Stimulated activated CD8-positive, alpha-beta memory T cell treated with anti-CD3 and anti-CD28 coated beads, Interleukin-12 subunit alpha, Interleukin-12 subunit beta, amount 100 ng/mL, for 24 hours (primary cell): ENCODE results near the gene SARDH.
"Not testable (repeated sequence)": the region's sequence is repeated elsewhere in the genome, so short reads cannot be mapped to it uniquely, and the experiment has no call there.

ENCODE experiments used
- DNase-seq: peaks from one replicate; pipeline ENCODE4 v3.0.0-alpha.2; 2020; ENCODE audit errors: extremely low read depth

The SARDH gene

DNA sequence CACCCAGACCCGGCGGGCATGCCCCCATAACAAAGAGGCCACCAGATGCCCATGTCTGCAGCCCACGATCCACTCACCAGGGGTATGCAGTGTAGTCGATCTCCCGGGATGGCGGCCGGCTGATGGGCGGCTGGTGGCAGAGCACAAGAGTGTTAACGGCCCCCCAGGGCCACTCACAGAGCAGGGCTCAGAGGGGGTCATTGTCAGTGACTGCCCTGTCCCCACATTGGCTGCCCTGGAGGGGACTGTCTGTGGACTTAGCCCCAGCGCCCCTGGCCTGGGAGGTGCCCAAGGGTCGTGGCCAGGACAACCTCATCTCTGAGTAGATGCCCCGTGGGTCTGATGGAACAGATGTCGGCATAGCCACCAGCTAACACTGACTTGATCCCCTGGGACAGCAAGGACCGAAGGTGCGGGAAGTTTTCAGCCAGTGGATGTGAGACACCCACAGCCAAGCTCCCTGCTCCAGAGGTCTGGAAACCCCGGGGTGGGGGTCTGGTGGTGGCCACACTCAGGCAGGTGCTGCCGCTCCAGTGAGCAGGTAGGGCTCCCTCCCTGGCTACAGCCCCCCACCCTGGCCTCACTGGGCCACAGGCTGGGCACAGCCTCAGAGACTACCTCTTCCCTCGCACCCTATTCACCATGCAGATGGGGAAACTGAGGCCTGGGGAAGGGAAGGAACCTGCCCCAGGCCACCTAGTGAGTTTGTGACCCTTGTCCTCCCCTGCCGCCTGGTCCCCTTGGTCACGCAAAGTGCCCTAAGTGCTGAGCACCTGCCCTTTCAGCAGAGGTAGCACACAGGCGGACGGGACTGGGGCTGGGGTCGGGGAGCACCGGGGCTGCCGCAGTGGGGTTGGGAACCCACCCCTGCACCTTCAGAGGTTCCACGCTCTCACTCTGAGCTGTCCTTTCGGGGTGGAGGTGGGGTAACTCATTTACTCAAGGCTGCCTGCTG is 38.1 kb upstream of the SARDH start:
- no peak for DNase-seq

DNA sequence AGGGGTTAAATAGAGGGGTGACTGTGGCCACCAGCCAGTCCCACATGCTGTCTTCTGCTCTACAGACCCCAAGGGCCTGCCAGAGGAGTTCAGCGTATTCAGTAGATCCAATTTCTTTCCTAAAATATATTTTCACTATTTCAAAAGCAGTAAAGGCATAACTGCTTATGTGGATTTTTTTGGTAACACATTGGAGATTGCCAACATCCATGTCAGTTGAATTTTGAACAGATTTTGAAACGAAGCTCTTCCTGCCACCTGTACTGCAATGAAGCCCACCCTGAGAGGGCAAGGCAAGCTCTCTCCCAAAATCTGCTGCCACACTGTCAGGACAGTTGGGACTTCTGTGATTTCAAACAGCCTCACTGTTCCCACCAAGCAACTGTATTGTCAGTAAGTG is 37.1 kb upstream of the SARDH start:
- DNase-seq, result no peak

DNA sequence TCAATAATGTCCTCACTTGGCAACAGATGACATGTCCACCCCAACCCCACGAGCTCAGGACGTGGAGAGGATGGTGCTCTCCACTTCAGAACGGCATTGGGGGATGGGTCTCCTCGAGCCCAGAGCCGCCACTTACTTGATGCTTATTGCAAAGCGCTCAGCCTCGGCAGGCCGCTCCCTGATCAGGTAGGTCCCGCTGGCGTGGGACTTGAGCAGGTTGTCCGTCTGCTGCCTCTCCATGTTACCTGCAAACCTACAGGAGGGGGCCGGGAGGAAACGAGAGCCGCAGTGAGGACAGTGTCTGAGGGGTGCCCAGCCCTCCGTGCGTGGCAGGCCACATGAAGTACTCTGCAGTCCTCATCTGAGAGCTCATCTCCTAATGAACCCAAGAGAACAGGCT is 36.6 kb upstream of the SARDH start:
- DNase-seq, result no peak

DNA sequence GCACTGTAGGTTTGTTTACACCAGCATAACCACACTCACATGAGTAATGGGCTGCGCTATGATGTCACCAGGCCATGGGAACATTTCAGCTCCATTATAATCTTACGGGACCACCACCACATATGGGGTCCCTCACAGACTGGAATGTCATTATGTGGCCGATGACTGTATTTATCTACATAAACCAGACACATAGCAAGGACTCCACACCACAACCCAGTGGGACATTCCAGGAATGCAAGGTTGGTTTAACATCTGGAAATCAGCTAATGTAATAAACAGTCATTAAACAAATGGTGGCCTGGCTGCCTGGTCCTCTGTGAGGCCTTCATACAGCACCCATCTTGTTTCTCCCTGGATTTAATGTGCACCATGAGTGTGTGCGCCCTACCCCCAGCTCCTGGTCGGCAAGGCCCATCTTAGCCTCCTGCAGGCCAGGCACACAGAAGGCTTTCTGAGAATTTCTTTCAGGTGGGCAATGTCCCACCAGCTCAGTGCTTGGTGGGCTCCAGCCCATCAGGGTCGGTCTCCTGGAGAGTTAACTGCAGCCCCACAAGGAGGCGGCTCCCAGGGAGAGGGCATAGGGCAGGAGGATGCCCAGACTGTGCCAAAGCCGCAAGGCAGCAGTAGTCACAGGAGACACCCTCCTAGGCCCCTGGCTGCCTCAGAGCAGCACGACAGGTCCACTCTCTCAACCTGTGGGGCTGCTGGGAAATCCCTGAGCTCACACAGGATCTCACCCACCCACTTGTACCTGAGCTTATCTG is 35.9 kb upstream of the SARDH start:
- DNase-seq, result no peak

DNA sequence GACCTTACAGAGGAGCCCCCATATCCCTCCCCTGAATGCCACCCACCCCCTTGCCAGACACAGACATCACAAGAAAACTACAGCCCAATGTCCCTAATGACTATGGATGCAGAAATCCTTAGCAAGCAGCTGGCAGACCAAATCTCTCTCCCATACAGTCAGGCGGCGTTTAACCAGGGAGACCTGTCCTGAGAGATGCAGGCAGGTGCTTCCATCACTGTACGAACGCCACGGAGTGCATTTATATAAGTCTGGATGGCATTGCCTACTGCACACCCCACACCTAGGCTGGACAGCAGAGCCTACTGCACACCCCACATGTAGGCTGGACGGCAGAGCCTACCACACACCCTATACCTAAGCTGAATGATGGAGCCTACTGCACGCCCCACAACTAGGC is 34.4 kb upstream of the SARDH start:
- DNase-seq, result no peak

- DNase-seq, result no peak
Observed at GRCh38 chr9:133771486-133772482, 33.6 kb upstream of the SARDH start.

DNA sequence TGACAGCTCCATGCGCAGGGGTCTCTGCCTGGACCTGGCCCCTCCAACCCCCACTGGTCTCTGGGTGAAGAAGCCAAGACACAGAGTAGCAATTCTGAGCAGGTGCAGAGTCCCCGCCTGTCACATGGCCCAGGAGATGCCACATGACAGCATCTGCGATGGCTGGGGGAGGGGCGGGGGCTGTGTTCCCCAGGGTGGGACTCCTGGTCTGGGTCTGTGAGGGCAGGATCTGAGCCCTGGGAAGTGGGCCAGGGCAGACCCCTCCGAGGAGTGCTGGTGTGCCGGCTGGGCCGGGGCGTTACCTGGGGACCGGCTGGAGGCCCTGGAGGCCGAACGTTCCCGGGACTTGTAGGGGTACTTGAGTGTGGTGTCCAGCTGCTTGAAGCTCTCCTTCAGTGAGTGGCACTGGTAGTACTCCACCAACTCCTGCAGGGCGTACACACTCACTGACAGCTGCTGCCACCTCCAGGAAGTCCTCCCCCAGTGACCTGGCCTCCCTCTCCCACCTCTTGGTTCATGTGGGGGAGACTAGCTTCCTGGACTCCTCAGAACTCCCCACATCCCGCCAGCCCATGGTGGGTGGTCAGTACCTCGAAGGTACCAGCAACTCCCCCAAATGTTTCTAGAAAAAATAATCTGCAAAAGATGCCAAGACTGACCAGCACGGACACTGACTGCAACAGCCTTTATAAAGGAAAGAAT is 32.1 kb upstream of the SARDH start:
- no peak for DNase-seq

- no peak for DNase-seq
Observed at GRCh38 chr9:133769511-133770075, 31.4 kb upstream of the SARDH start.

GRCh38 chr9:133768859-133769510 is 30.8 kb upstream of the SARDH start:
- DNase-seq, result no peak

DNA sequence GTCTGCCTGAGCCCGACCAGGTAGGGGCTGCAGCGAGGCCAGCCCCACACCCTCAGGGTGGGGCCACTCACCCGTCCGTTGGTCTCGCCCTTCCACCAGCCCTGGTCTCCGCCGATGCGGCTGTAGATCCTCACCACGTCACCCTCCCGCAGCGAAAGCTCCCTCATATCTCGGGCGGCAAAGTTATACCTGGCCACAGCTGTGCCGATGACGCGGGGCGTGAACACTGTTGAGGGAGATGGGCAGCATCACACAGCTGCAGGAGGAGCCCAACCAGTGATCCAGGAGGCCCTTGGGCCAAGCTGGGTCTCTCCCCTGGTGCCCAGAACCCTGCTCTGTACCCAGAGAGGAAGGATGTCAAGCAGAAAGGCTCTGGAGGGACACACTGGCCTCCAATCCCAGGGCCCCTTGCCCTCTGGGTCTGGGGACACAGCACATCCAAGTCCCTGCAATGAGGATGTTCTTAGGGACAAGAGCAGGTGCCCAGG is 30.3 kb upstream of the SARDH start:
- no peak for DNase-seq

DNA sequence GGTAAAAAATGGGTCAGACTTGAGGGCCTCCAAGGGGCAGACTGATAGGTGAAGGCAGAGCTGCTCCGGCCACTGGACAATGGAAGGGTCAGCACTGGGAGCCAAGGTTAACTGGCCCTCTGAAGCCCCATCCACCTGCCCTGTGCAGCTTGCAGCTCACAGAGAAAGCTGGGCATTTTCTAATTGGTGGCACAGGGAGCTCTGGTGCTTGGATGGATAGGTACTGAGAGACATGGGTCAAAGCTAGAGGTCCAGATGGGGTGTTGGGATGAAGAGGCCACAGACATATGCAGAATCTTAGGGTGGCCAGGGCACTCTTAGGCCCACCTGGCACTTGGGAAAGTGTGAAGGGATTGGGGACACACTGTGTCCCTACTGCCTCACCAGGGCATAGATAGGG is 29.5 kb upstream of the SARDH start:
- DNase-seq, result no peak

DNA sequence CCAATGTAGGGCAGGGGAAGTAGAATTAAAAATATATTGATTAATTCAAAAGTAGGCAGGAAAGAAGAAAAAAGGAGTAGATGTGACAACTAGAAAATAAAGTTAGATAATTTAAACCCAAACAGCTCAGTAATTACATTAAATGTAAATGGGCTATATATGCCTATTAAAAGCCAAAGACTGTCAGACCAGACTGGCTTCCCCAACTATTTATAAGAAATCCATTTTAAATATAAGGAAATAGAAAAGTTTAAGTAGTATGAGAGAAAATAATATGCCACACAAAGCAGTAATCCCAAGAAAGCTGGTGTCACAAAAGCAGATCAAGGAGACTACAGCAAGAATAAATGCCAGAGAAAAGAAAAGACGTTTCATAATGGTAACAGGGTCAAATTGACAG is 28.9 kb upstream of the SARDH start:
- no peak for DNase-seq

DNA sequence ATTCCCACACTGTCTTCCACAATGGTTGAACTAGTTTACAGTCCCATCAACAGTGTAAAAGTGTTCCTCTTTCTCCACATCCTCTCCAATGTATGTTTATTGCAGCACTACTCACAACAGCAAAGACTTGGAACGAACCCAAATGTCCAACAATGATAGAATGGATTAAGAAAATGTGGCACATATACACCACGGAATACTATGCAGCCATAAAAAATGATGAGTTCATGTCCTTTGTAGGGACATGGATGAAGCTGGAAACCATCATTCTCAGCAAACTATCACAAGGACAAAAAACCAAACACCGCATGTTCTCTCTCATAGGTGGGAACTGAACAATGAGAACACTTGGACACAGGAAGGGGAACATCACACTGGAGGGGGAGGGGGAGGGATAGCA is 28.1 kb upstream of the SARDH start:
- DNase-seq, result not testable (repeated sequence)

DNA sequence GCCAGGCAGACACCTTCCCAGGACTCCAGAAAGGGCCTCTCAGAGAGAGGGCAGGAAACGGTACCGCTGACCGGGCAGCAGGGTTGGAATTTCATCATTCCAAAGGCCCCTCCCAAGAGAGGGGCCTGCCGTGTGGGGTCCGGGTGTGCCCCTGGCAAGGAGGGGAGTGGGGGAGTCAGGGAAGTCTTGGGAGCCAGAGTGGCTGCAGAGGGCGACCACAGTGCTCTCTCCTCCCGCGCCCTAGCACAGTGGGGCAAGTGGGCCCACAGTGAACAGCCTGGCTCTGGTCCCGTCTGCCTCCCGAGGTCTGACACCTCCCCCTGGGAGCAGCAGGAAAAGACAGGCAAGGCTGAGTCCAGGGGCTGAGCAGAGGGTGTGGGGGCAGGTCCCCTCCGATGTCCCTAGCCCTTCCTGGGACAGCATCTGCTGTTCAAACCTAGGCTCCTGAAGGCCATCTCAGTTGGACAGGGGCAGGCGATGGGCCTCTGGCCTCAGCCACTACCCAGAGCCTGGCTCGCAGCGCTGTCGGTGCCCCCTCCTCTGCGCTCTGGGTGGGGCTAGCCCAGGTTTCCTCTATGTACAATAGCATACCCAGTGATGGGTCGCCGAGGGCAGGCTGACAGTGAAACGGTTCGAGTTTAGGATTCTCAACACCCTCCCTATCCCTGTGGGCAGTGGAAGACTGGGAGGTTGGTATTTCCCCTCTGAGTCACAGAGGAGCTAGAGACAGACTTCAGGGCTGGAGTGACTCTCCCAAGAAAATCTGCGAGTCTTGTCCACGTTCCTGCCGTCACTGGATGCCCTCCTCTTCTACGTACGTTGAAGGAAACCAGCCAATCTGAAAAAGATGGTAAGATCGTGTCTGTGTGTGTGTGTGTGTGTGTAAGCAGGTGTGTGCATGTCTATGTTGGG is 25.4 kb upstream of the SARDH start:
- no peak for DNase-seq

DNA sequence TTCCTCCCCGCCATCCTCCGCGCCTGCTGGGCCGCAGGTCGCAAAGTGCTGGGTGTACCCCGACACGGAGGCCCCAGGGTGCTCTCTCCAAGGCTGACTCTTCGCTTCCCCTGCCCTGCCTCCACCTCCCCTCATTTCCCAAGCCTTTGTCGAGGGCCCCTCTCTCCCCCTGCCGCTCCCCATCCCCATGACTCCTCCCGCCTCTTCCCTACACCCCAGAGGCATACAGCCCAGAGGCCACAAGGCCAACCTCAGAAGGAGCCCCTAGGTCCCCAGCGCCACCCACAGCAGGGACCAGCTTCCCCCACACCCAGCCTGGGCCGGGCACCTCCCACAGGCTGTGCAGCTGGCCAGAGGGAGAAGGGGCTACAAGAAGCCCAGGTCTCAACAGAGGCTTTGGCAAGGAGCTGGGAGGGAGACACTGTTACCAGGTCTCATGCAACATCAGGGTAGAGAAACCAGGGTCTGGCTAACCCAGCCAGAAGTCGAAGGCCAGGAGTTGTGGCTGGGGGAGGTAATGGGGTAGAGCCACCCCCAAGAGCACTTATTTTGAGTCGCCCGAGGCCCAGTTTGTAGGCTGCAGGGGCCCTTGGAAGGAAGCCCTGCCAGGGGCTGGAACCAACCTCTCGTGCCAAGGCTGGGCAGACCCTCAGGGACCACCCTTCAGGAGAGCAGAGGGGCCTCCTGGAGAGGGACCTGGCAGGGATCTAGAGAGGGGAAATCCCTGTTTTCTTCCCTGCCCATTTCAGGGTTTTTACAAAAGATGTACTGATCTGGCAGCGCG is 24.5 kb upstream of the SARDH start:
- DNase-seq, result no peak

- no peak for DNase-seq
Observed at GRCh38 chr9:133761641-133762248, 23.6 kb upstream of the SARDH start.

GRCh38 chr9:133760713-133761290 is 22.6 kb upstream of the SARDH start:
- no peak for DNase-seq
